Heart left ventricle (tissue), 13 donors: Measurements from ENCODE around the gene CCDC134.

ENCODE experiments used
- CTCF ChIP-seq, 12 donors: fragments of 200-600 bp; sonication (generic) in 4 of 12; IDR thresholded peaks; one replicate each; pipeline versions ENCODE4 v1.5.0 to v1.8.0; 2018 to 2022; ENCODE audit warnings: antibody characterized with exemption in 12 of 12, mild to moderate bottlenecking in 5 of 12
- POLR2A ChIP-seq, 2 donors: fragments of 450-650 bp; IDR thresholded peaks; one replicate each; pipeline ENCODE4 v1.6.1; 2017; ENCODE audit warnings: antibody characterized with exemption in 2 of 2, mild to moderate bottlenecking in 2 of 2, moderate library complexity in 2 of 2
- donor health status: ischemic (EF 13 %, LVEDD 7.1; RV severe dilation, severe dysfunction).
- donor health status: DM: no; HTN: yes; CAD: no.
- donor health status: DM: no; HTN: no; CAD: no.
- donor health status: ischemic (EF 25% LVEDD 6.9; RV normal size, moderate dysfunction).
- donor health status: ischemic (EF 25% LVEDD 5.7; RV mildly dilated, moderate dysfunction).
- donor health status: ischemic (EF 35%, LVEDD 5.7; RV mildly dilated, moderate dysfunction).
- donor health status: nonischemic (EF 11% LVEDD 7.7; RV severe dilation, severe dysfunction).
- donor health status: DM: yes; HTN: yes; CAD: no.
- donor health status: PGD.
- donor health status: ischemic (EF 29% LVEDD 5.4; RV normal size, mild dysfunction).
- donor health status: nonischemic (EF 23%, LVEDD 6.1; RV moderate dilation, normal function).

- TF ChIP-seq CTCF (IDR thresholded peaks at IDR 0.05) (no peak), POLR2A (IDR thresholded peaks at IDR 0.05) (no peak)
Measured at GRCh38 chr22:41782751-41783150, 17.7 kb upstream of the CCDC134 start.
